Right lobe of liver (tissue), 6 donors: ENCODE data around the gene TSTD1. TPM values are rescaled to one million over a fixed set of nuclear protein-coding genes. Genes with fewer than 3 reads are reported as not detected.

Experiments used
- ATAC-seq, 4 donors: fragments of 200-7000 bp; cut with Tn5 transposase; one replicate each; pipeline ENCODE4 v1.9.1; 2020; ENCODE audit warnings: mild to moderate bottlenecking in 4 of 4, moderate library complexity in 4 of 4
- DNase-seq, 3 donors: peaks; one replicate each; pipeline ENCODE4 v3.0.0-alpha.2; 2020
- H3K27ac ChIP-seq, 3 donors: fragments of 200-600 bp; one replicate each; pipeline ENCODE4 v1.8.0; 2022
- H3K27me3 ChIP-seq, 2 donors: fragments of 200-600 bp; one replicate each; pipeline ENCODE4 v1.8.0; 2022
- H3K36me3 ChIP-seq, 4 donors: fragments of 200-600 bp; sonication (generic) in 1 of 4; one replicate each; pipeline versions ENCODE4 v1.5.1 to v1.8.0; 2017 to 2022; ENCODE audit warnings: control low read depth in 1 of 4
- H3K4me1 ChIP-seq, 4 donors: fragments of 200-600 bp; sonication (generic) in 1 of 4; one replicate each; pipeline versions ENCODE4 v1.5.1 to v1.8.0; 2017 to 2022; ENCODE audit warnings: control low read depth in 1 of 4
- H3K4me3 ChIP-seq, 3 donors: fragments of 200-600 bp; one replicate each; pipeline ENCODE4 v1.8.0; 2022
- H3K9me3 ChIP-seq, 4 donors: fragments of 200-600 bp; sonication (generic) in 1 of 4; one replicate each; pipeline versions ENCODE4 v1.5.1 to v1.8.0; 2017 to 2022; ENCODE audit warnings: control low read depth in 1 of 4
- CTCF ChIP-seq, 4 donors: fragments of 200-600 bp in 3 of 4; fragments of 450-650 bp in 1 of 4; IDR thresholded peaks; one replicate each; pipeline versions ENCODE4 v1.5.1 to v1.8.0; 2016 to 2022; ENCODE audit warnings: antibody characterized with exemption in 4 of 4, mild to moderate bottlenecking in 2 of 4
- POLR2A ChIP-seq: fragments of 450-650 bp; IDR thresholded peaks from one replicate; pipeline ENCODE4 v1.6.1; 2017; ENCODE audit warnings: antibody characterized with exemption, mild to moderate bottlenecking
- WGBS: methylation state at CpG from one replicate; pipeline ENCODE4 v1.1.6; 2018; ENCODE audit warnings: low coverage, low lambda C conversion rate; ENCODE audit not compliant: insufficient coverage; ENCODE audit errors: missing lambda C conversion rate; 5-methylcytosine and 5-hydroxymethylcytosine counted together
- intact Hi-C, 2 donors: fragments of 100-400 bp; cut with DNase I; formaldehyde crosslinking; loops; one replicate each; pipeline versions ENCODE4 v1.11.2 to v1.14.1; 2022
- total RNA-seq, 6 experiments: library from RNA; depleted of rRNA in 2 of 6; stranded (reverse); fragments of >200 nt in 2 of 6; fragmentation: NEBNext Ultra II Directional in 3 of 6; extraction: Animal tissue kit (Norgen Biotek cat#: 25700) in 3 of 6; gene quantifications; one replicate each; pipeline versions ENCODE4 v1.1.0 to v1.2.4, GENCODE V29; 2016 to 2023
- donor health status: DM: no; HTN: yes; CAD: no.
- donor health status: DM: no; HTN: no; CAD: no.
- donor health status: DM: no; HTN: no; CAD: no.
- donor health status: DM: no; HTN: yes; CAD: no.
- donor health status: DM: no; HTN: yes; CAD: no.

The TSTD1 gene
- total RNA-seq, 6 experiments from 2014 or later: 16.3 to 60.8 (median 28.3) TPM

GRCh38 chr1:161044908-161045735 is 6.4 kb upstream of the TSTD1 start:
- DNase-seq: peak; percentile 79 to 88 (median 87)
- H3K9me3 ChIP-seq: no peaks in the 10 kb centered on the region
- ATAC-seq: peak; percentile 69 to 84 (median 76)
- peak overlapping the region; percentile 83 to 94 (median 93) for H3K4me3 ChIP-seq
- WGBS: under 1% methylated on average over 31 of the region's 48 CpGs
- no peaks in the 10 kb centered on the region for H3K27me3 ChIP-seq
- H3K4me1 ChIP-seq: peaks cover 0 to 7% (median 4%) of the 10 kb centered on the region in 4 donors
- TF ChIP-seq POLR2A (peak; percentile 66), CTCF (IDR thresholded peaks at IDR 0.05) (peak in 1 of 4 donors; percentile 3)
- intact Hi-C loops: loop anchor here in 1 of 2 donors (10.0 kb wide), 1 partner anchor 50 kb away; no protein-coding TSS in a partner anchor
- H3K36me3 ChIP-seq: peaks cover 4 to 33% (median 15%) of the 10 kb centered on the region in 4 donors
- peak overlapping the region; percentile 91 to 96 (median 94) for H3K27ac ChIP-seq

GRCh38 chr1:161044535-161044907 is 5.8 kb upstream of the TSTD1 start:
- H3K27me3 ChIP-seq: no peaks in the 10 kb centered on the region
- peak overlapping the region; percentile 91 to 96 (median 94) for H3K27ac ChIP-seq
- H3K36me3 ChIP-seq: peaks cover 6 to 39% (median 19%) of the 10 kb centered on the region in 4 donors
- H3K4me3 ChIP-seq: peak overlapping the region; percentile 83 to 94 (median 93)
- TF ChIP-seq CTCF (IDR thresholded peaks at IDR 0.05): no peak
- no peak for ATAC-seq
- intact Hi-C loops: loop anchor here in 1 of 2 donors (10.0 kb wide), 1 partner anchor 50 kb away; no protein-coding TSS in a partner anchor
- DNase-seq: no peak
- peaks cover 0 to 8% (median 4%) of the 10 kb centered on the region in 4 donors for H3K4me1 ChIP-seq
- no peaks in the 10 kb centered on the region for H3K9me3 ChIP-seq

- Histone ChIP-seq H3K9me3 (no peaks in the 10 kb centered on the region), H3K27me3 (no peaks in the 10 kb centered on the region), H3K4me3 (no peak overlapping the region), H3K27ac (peak overlapping the region in 1 of 3 donors; percentile 53), H3K4me1 (peaks cover 0 to 25% (median 9%) of the 10 kb centered on the region in 4 donors), H3K36me3 (peaks cover 6 to 41% (median 21%) of the 10 kb centered on the region in 4 donors)
- TF ChIP-seq CTCF (IDR thresholded peaks at IDR 0.05) (no peak), POLR2A (no peak)
- 0% methylated on average over 1 of the region's 5 CpGs for WGBS
- intact Hi-C loops: no loop called here
- ATAC-seq (no peak), DNase-seq (no peak)
Measured at GRCh38 chr1:161039546-161039945, 782 bp upstream of the TSTD1 start.

GRCh38 chr1:161039154-161039545 is 386 bp upstream of the TSTD1 start:
- H3K36me3 ChIP-seq: peaks cover 6 to 41% (median 21%) of the 10 kb centered on the region in 4 donors
- H3K27me3 ChIP-seq: no peaks in the 10 kb centered on the region
- peak overlapping the region; percentile 58 to 80 (median 72) for H3K4me3 ChIP-seq
- peak in 2 of 4 donors; percentile 2 to 3 for ATAC-seq
- no peaks in the 10 kb centered on the region for H3K9me3 ChIP-seq
- intact Hi-C loops: no loop called here
- peaks cover 0 to 21% (median 7%) of the 10 kb centered on the region in 4 donors for H3K4me1 ChIP-seq
- WGBS: 27% methylated on average over 2 of the region's 3 CpGs
- no peak for DNase-seq
- H3K27ac ChIP-seq: peak overlapping the region in 1 of 3 donors; percentile 53
- no peak for TF ChIP-seq POLR2A
- no peak for TF ChIP-seq CTCF (IDR thresholded peaks at IDR 0.05)
